NCI-H2081 treated with DMSO at 0.1 percent for 48 hours (cell line): ENCODE data around the gene SDC3.
"Not testable (repeated sequence)": the region's sequence is repeated elsewhere in the genome, so short reads cannot be mapped to it uniquely, and the experiment has no call there.

Experiments used
- DNase-seq: peaks from one replicate; lab custom pipeline; 2025; lab: John Stamatoyannopoulos, UW

Gene SDC3

GRCh38 chr1:30874176-30874575 lies 34.4 kb downstream of the SDC3 start:
- no peak for DNase-seq

DNA sequence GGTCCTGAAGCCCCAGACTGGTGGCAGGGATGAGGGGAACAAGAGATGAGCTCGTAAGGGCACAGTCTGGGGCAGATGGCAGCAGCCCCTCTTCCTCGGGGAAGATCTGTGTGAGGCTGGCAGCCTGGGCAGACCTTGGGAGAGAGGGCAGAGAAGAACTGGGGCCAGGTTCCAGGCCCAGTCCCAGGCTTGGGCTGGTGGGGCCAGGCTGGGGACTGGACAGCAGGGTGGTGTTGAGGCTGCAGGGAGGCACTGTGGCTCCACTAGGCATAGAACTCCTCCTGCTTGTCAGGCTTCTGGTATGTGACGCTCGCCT lies 35.7 kb downstream of the SDC3 start:
- DNase-seq = no peak

DNA sequence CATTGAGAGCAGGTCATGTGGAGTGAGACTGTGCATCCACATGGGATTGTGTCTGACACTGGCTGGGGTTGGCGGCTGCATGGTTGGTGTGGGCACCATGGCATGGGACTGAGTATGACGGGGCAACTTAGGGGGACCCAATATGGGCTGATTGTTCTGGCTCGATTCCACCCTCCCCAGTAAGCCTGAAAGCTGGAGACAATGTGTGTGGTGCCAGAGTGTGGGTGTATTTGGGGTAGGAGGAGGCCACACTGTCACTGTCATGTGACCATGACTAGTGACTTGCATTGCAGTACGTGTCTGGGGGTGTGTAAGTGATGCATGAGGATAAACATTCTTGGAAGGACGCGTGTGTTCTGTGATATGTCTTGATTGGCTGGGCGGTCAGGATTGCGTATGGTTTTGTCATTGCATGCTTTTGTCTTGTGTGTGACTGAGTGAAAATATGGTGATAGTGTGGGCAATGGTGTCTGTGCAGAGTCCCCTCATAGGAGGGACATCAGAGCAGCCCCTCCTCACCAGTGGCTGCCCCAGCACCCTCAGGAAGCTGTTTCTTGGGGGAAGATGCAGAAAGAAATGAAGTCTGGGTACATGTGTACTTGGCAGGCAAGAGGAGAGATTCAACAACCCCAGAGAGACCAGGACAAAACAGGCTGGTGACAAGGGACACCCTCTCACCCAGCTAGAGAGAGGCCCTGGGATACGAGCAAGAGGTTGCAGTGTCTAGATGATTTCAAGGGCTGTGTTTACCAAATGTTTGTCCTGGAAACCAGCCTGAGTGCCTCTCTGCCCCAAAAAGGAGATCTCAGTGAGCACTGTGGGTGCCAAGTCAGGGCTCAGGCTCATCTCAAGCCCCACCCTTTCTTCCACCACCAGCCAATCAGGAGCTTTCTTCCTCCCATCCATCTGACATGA lies 36.3 kb downstream of the SDC3 start:
- DNase-seq = no peak

DNA sequence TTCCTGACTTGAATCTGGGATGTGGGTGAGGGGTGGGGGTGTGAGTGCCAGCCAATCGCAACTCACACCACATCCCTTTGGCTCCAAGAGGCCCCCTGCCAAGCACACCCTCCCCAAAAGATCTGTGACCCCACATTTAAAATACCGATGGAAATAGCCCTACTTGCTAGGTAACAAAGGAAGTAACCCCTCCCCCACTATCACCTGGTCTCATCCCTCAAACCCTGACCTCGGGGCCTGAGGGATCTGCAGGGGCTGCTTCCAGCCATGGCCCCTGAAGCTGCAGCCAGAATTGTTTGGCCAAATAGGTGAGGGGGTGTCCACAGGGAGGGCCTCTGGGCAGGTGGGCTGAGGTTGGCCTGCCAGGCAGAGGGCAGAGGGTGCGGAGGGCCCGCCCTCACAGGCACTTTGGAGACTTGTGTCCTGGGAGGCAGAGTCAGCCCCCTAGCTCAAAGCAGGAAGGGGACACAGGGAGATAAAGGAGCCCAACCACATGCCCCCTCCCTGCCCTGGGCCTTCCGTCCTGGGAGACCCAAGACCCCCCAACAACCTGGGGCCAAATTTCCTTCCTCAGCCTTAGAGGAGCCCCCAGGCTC lies 37.2 kb downstream of the SDC3 start:
- no peak for DNase-seq

DNA sequence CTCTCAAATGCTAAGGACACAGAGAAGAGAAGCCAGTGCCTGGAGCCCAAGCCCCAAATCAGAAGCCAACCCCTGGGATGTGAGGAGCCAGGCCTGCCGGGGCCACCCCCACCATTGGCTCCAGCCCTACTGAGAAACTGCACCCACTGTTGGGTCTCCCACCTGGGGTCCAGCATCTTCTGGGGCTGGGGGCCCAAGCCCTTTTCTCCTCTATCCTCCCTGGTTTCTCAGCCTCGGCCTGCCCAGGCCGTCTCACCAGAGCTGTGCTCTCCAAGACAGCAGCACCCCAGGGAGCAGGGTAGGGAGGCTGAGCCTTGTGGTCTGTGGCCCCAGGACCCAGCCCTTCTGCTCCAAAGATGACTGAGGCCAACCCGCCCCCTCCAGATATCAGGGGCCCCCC lies 37.9 kb downstream of the SDC3 start:
- DNase-seq = no peak

GRCh38 chr1:30870035-30870434 lies 38.5 kb downstream of the SDC3 start:
- no peak for DNase-seq

DNA sequence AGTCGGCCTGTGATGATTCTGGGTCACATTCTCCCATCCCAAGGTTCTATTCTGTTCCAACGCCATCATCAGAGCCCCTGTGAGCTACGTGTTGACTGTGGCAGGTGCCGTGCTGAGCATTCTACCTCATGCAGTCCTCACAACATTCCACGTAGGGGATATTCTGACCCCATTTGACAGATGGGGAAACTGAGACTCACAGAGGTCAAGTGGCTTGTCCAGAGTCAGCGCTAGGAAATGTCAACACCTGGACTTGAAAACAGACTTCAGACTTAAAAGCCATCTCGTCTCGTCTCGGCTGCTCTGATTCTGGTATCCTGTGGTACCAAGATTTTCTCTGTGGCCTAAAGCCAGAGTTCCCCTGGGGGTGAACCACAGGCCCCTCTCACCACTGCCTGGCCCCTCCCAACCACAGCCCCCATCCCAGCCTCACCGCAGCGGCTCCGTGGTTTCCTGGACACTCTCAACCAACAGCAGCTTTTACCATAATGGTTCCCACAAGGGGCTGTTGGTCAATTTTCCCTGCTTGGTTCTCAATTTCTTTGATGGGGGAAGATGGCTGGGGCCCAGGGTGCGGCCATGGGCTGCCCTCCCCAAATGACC lies 39.6 kb downstream of the SDC3 start:
- no peak for DNase-seq

- DNase-seq = not testable (repeated sequence)
These were observed 40.5 kb downstream of the SDC3 start for GRCh38 chr1:30868057-30868456.

DNA sequence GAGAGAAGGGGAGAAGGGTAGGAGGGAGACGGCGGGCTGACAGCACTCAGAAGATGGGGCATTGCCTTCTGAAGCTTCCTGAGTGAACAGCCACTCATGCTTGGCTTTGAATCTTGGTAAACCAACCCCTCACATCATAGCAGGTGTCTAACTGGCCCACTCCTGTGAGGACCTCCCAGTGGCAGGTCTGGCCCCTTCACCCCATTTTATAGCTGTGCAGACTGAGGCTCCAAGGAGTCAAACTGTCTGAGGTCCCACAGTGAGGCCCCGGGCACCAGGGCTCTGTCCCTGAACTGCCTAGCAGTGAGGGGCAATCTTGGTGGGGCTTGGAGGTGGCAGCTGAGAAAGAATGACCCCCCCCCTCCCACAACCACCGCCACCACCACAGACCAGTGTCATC lies 41.0 kb downstream of the SDC3 start:
- no peak for DNase-seq

GRCh38 chr1:30866594-30866993 lies 42.0 kb downstream of the SDC3 start:
- DNase-seq = no peak

- DNase-seq = no peak
These were observed 43.9 kb downstream of the SDC3 start for GRCh38 chr1:30864681-30865080.

DNA sequence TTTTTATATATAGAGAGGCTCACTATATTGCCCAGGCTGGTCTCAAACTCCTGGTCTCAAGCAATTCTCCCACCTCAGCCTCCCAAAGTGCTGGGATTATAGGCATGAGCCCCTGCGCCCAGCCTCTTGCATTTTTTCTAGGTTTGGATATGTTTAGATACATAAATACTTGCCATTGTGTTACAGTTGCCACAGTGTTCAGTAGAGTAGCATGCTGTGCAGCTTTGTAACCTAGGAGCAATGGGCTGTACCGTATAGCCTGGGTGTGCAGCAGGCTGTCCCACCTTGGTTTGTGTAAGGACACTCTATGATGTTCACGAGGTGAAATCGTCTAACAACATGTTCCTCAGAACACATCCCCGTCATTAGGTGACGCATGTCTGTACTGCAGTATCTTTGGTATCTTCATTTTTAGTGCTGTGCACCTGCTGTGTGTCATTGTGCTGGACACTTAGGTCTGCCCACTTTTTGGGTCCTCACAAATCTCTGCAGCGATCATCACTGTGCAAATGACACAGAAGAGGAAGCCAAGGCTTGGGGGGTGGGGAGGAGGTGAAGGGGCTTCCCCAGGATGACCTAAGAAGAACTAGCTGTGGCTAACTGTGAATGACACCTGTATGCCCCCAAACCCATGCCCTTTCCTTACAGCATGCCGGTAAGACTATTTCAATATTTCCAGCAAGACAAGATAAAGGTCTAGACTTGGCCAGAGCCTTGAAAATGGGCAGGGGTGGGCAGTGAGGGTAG lies 44.5 kb downstream of the SDC3 start:
- DNase-seq = no peak

- no peak for DNase-seq
These were observed 48.3 kb downstream of the SDC3 start for GRCh38 chr1:30860320-30860652.

GRCh38 chr1:30857964-30858363 lies 50.6 kb downstream of the SDC3 start:
- DNase-seq = no peak

DNA sequence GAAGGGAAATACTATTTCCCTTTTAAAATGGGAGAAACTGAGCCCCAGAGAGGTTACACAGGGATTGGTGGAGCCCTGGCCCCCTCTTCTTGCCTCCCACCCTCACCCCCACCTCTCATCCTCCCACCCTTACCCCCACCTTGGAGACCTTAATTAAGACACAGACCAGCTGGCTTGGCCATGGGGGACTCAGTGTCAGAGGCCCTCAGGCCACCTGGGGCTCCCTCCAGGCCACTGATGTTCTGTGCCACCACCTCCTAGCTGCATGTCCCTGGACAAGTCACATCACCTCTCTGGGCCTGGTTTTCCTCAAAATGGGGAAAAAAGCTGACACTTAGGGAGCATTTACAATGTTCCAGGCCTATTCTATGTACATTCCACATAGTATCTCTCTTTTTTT lies 51.5 kb downstream of the SDC3 start:
- DNase-seq = no peak

DNA sequence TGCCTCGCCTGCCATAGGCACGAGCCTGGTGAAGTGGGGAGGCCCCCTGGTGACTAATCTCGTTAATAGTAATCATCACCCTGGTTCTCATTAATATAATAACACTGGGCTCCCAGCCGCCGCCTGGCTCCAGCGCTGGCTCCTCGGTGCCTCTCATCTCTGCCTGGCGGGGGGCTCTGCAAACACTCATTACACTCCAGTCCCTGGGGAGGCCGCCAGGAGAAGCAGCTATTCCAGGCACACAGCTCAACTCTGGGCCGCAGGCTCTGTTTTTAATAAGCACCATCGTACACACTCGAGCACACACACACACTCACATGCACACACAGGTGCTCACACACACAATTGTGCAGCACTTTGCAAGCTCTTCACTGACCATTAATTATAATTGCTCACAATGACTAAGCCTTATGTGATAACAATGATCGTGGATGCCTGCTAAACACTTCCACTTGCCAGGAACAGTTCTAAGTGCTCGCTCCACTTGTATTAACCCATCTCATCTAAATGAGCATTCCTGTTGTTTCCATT lies 52.2 kb downstream of the SDC3 start:
- DNase-seq = peak; percentile 75

- no peak for DNase-seq
These were observed 52.8 kb downstream of the SDC3 start for GRCh38 chr1:30855686-30856259.

DNA sequence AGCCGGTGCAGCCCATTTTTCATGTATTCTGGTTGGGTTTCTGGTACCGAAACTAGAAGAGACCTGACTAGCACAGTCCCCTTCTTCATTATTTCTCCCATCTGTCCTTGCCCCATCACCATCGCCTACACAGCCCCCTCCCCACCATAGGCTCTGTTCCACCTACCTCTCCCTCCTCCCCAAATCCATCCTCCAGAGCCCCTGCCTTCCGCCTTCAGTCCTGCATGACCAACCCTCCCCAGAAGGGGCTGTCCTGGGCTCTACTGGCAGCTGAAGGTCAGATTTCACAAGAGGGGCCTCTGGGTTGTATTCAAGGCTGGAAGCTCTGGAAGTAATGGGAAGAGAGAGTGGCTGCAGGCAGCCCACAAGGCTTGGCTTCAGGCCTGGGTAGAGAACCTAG lies 55.2 kb downstream of the SDC3 start:
- DNase-seq = no peak

GRCh38 chr1:30852026-30852425 lies 56.5 kb downstream of the SDC3 start:
- no peak for DNase-seq

GRCh38 chr1:30851286-30851685 lies 57.3 kb downstream of the SDC3 start:
- no peak for DNase-seq

DNA sequence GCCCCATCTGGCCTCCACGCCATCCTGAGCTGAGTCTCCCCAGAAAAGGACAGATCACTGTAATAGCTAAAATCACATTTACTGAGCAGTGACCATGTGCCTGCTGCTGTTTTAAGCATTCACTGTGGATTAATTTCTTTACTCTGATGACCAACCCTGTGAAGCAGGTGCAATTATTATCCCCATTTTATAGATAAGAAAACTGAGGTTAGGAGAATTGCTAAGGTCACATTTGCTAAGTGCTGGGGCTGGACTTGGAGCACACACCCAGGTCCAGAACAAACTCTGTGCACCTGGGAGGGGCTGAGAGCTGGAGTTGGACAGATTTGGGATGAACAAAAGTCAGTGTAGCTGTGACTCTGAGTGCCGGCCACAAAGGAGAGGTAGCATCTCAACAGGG lies 58.0 kb downstream of the SDC3 start:
- DNase-seq = no peak

- no peak for DNase-seq
These were observed 60.4 kb downstream of the SDC3 start for GRCh38 chr1:30848130-30848529.
